GM21515 (cell line): ENCODE data around the gene KCNIP1.
"Not testable (repeated sequence)": the region's sequence is repeated elsewhere in the genome, so short reads cannot be mapped to it uniquely, and the experiment has no call there.

Experiments
- ATAC-seq: cut with Tn5 transposase; IDR thresholded peaks from one replicate; pipeline ENCODE4 v1.9.1; 2021; ENCODE audit not compliant: unreplicated experiment

KCNIP1 gene

GRCh38 chr5:170534941-170535340 is 31.1 kb downstream of the KCNIP1 start:
- ATAC-seq, result no peak

DNA sequence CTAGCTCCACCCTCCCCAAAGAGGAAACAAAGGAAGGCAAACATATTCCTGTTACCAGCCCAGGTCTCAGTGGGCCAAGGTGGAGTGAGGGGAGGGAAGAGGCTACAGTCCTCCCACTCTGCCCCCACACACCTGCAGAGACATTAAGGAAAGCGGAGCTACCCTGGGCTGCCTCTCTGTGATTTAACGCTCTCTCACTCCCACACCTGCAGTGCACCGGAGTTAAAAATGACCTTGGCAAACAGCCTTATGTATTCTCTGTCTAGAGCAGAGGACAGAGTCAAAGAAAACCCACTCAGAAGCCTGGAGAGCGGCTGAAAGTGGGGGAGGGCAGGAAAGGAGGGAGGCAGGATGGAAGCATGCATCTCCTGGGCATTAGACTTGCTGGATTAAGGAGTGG is 32.7 kb downstream of the KCNIP1 start:
- no peak for ATAC-seq

DNA sequence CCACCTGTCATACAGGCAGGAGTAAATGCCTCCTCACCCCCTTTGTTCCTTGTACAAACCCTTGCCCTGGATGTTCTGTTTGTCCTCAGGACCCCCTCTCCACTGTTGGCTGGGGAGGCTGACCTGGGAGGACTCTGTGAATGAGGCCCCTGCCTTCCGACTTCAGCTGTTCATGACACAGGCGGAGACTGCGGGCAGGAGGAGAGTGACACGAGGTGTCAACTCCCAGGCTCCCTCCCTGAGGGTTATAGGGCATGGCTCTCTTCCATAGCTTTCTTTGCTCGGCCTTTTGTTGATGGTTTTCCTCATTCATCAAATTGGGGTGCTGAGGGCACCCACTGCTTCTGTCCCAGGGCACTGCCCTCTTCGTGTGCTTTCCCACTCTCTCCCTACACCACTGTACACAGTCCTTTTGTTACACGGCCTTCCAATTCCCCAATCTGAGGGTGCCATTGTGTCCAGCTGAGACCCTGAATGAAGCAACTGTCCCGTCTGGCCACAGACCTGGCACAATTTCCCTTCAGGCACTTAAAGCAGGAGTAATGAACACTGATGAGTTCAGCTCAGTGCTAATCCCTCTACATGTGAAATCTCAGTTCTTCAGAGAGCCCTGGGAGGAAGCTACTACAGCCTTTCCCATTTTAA is 33.8 kb downstream of the KCNIP1 start:
- no peak for ATAC-seq

GRCh38 chr5:170538096-170538465 is 34.3 kb downstream of the KCNIP1 start:
- ATAC-seq, result no peak

DNA sequence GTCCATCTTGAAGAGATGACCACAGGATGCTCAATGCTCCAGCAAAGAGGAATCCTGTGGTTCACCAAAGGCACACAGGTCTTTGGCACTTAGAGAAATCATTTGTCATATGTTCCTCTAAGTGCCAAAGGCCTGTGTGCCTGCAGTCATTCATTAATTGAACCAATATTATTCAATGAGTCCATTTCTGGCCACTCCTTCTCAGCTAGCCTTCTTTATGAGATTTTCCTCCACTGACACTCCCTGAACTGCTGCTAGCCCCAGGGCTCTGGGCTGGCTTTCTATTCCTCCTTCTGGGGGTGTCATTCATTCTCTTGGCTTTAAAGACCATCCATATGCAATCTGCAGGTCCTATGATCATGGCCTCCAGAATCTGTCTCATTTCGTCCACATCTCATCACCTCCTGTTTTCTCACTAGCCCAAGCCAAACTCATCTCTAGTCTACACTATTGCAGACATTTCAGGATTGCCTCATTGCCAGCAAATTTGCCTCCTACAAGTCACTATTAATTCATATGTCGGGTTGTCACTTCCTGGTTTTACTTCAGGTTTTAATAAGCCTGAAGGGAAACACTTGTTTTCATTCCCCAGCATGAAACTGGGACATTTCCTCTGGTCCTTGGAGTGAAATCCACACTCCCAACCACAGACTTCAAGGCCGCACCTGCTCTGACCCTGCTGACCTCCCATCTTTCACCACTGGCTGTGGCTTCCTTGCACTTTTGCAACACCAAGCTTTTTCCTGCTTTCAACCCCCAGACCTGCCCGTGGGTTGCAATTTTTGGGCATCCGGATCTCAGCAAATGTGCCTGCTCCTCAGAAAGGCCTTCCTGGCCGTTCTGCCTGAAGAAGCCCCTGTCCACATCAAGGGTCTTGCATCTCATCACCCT is 35.1 kb downstream of the KCNIP1 start:
- ATAC-seq, result no peak

GRCh38 chr5:170540271-170540670 is 36.5 kb downstream of the KCNIP1 start:
- ATAC-seq, result no peak

- ATAC-seq, result no peak
Observed at GRCh38 chr5:170541146-170541769, 37.4 kb downstream of the KCNIP1 start.

GRCh38 chr5:170542691-170543293 is 39.0 kb downstream of the KCNIP1 start:
- no peak for ATAC-seq

DNA sequence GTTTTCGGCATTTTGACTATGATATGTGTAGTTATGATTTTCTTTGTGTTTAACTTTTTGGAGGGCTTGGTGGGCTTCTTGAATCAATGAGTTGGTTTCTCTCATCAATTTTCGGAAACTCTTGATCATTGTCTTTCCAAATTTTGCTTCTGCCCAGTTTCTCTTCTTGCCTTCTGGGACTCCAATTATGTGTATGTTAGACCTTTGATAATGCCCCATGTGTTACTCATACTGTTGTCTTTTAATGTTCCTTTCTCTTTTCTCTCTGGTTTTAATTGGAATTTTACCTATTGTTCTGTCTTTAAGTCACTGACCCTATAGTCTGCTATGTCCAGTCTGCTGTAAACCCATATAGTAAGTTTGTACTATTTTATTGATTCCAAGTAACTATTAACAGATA is 41.5 kb downstream of the KCNIP1 start:
- no peak for ATAC-seq

DNA sequence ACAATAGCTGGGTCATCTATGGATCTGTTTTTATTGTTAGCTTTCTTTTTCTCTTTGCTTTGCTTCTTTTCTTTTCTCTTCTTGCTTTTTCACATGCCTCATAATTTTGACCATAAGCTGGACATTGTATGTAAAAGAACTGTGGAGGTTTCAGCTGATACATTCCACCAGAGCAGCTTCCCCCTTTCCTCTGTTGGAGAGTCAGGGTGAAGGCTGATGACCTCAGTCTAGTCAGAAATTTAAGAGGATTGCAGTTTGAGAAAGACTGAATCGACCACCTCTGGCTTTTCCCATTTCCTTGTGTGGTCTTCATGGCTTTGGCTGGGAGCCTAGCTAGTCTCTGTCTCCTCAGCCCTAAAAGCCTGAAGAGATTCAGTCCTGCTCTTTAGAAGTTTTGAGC is 42.0 kb downstream of the KCNIP1 start:
- no peak for ATAC-seq

DNA sequence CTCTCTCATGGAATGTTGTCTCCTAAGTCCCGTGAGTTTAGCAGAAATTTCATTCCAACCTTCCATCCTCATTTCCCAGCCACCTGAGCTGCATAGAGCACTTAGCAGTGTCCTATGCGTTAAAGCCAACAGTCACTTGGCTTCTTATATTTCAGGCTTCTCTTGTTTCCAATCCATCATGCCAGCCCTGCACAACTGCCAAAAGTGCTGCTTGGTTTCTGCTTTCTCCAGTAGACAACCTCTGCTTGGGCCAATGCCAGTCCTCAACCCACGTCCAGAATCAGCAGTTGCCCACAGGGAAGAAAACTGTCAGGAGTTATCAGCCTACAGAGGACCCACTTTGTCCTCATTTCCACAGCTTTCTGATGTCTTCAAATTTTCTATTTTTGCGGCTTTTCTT is 42.5 kb downstream of the KCNIP1 start:
- no peak for ATAC-seq

GRCh38 chr5:170550382-170550781 is 46.6 kb downstream of the KCNIP1 start:
- not testable (repeated sequence) for ATAC-seq

DNA sequence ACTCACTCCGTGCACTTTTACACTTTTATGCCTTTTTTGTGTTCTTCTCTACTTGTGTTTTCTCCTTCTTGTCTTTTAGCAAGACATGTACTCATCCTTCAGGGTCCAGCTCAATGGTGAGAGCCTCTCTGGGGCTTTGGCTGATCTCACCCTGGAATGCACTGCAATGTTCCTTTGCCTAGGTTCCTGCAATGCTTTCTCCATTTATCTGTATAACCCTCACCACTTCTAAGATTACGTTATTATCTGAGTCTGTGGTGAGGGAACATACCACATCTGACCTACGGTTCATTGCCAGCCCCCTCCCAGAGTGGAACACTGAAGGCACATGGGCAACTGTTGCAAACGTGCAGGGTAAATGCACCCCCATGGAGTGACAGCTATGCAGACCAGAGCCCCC is 47.3 kb downstream of the KCNIP1 start:
- no peak for ATAC-seq

- no peak for ATAC-seq
Observed at GRCh38 chr5:170551622-170552021, 47.8 kb downstream of the KCNIP1 start.

DNA sequence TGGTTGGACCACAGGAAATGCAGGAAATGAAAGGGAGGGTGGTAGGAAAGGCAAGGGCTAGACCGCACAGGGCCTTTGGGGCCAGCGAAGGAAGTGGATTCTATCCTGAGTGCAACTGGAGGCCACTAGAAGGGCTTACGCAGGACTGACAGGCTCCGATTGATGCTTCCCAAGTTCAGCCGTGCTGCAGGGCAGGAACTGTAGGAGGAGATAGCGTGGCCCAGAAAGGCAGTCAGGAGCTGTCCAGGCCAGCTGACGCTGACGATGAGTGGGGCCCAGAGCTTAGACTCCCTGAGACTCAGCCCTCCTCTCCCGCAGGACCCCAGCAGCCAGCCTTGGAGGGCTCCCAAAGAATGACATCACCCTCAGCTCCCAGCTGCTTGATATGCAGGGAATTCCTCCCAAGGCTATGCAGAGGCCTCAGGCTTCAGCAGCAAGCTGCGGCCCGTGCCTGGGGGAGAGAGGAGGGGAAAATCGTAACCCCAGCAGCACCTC is 48.8 kb downstream of the KCNIP1 start:
- no peak for ATAC-seq

DNA sequence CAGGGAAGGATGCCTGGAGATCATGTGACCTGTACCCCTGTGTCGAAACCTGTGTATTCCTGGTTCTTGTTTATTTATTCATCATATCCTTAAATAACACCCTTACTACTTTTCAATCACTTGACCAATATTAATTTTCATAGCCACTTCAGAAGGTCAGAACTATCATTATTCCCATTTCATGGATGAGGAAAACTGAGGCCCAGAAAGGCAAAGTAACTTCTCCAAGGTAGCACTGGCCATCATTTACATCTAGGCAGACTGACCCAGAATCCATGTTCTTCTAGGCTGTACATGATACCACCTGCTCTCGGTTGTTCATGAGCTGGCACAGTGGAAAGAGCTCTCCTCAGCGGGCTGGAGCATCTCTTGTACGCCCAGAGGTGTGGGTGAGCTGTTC is 49.4 kb downstream of the KCNIP1 start:
- ATAC-seq, result no peak

DNA sequence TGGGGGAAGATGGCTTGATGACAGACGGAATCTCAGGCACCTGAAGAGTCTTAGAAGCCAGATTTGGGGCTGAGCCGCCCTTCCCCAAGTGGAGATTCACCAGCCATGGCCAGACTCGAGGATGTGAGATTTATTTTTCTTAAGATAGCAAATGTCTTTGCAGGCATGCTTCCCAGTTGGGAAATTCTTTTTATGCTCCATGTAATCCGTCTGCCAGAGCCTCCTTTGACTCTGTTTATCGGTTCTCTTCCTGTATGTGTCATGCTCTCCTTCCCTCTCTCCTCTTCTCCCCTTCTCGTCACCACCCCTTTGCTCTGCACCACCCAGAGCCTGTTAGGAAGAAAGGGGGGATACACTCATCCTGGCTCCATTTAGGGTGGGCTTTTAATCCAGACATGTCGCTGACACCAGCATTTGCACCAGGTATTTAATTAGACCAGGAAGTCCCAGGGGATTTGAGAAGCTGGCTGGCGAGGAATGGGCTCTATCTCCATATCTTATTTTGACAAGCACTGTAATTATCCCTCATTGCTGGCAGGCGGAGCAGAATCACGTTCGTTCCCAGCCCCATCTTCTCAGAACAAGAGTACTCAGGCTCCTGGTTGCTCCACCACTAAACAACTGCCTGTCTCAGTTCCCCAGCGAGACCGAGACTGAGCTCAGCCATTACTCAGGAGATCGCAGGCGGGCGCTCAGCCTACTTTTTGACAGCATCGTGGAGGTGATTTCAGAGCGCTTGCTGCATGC is 50.9 kb downstream of the KCNIP1 start:
- no peak for ATAC-seq

GRCh38 chr5:170557314-170557713 is 53.5 kb downstream of the KCNIP1 start:
- no peak for ATAC-seq

- no peak for ATAC-seq
Observed at GRCh38 chr5:170559296-170559695, 55.5 kb downstream of the KCNIP1 start.

DNA sequence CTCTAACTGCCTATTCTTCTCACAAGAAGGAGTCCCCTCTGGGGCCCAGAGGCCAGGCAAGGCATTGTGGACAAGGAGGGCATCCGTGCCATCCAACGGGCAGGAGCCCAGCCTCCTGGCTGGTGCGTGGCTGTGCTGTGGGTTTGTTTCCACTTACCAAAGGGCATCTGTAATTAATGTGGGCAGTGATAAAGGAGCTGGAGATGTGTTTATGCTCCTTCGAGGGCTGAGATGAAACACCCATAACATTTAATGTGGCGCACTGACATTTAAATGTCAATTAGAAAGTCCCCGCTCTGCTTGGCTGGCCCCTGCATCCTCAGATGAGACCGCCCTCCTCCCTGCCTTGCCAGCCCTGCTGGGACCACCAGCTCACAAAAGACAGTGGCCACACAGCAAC is 57.1 kb downstream of the KCNIP1 start:
- ATAC-seq, result no peak
